Stimulated activated CD4-positive, alpha-beta T cell treated with anti-CD3 and anti-CD28 coated beads, Interleukin-1b, Interleukin-23, amount 100 ng/mL, for 24 hours (primary cell): ENCODE results near the gene KDM2A.
"Not testable (repeated sequence)": the region's sequence is repeated elsewhere in the genome, so short reads cannot be mapped to it uniquely, and the experiment has no call there.

ENCODE experiments used
- DNase-seq, 4 experiments: peaks; one replicate each; pipeline ENCODE4 v3.0.0-alpha.2; 2020; ENCODE audit warnings: low read depth in 4 of 4, low spot score in 1 of 4

The KDM2A gene

GRCh38 chr11:67117672-67118180 is 1.3 kb upstream of the KDM2A start:
- DNase-seq = peak in 3 of 4 experiments; percentile 15 to 22 (median 19)

- peak in 2 of 4 experiments; percentile 29 to 35 for DNase-seq
Observed at GRCh38 chr11:67118181-67118766, 789 bp upstream of the KDM2A start.

- peak in 2 of 4 experiments; percentile 16 to 17 for DNase-seq
Observed at GRCh38 chr11:67119585-67120391, 725 bp downstream of the KDM2A start.

GRCh38 chr11:67120456-67120855 is 1.4 kb downstream of the KDM2A start:
- DNase-seq = no peak

- DNase-seq = no peak
Observed at GRCh38 chr11:67120881-67121710, 2.0 kb downstream of the KDM2A start.

- DNase-seq = not testable (repeated sequence)
Observed at GRCh38 chr11:67123801-67124200, 4.7 kb downstream of the KDM2A start.

GRCh38 chr11:67126243-67126642 is 7.2 kb downstream of the KDM2A start:
- not testable (repeated sequence) for DNase-seq

- no peak for DNase-seq
Observed at GRCh38 chr11:67126986-67127385, 7.9 kb downstream of the KDM2A start.

- not testable (repeated sequence) for DNase-seq
Observed at GRCh38 chr11:67130861-67131260, 11.8 kb downstream of the KDM2A start.

- no peak for DNase-seq
Observed at GRCh38 chr11:67136156-67136555, 17.1 kb downstream of the KDM2A start.

- no peak for DNase-seq
Observed at GRCh38 chr11:67138922-67139321, 19.9 kb downstream of the KDM2A start.

- DNase-seq = no peak
Observed at GRCh38 chr11:67146516-67147226, 27.6 kb downstream of the KDM2A start.

GRCh38 chr11:67153971-67154370 is 34.9 kb downstream of the KDM2A start:
- no peak for DNase-seq

- DNase-seq = no peak
Observed at GRCh38 chr11:67154726-67155125, 35.7 kb downstream of the KDM2A start.

- no peak for DNase-seq
Observed at GRCh38 chr11:67157691-67158090, 38.6 kb downstream of the KDM2A start.

GRCh38 chr11:67158221-67158620 is 39.2 kb downstream of the KDM2A start:
- DNase-seq = no peak

- DNase-seq = no peak
Observed at GRCh38 chr11:67160045-67160444, 41.0 kb downstream of the KDM2A start.

GRCh38 chr11:67160872-67161783 is 42.1 kb downstream of the KDM2A start:
- no peak for DNase-seq

GRCh38 chr11:67163006-67163405 is 43.9 kb downstream of the KDM2A start:
- no peak for DNase-seq

- DNase-seq = no peak
Observed at GRCh38 chr11:67165623-67166022, 46.6 kb downstream of the KDM2A start.
